HG03135 (cell line): ENCODE measurements around the gene CD59.
"Not testable (repeated sequence)": the region's sequence is repeated elsewhere in the genome, so short reads cannot be mapped to it uniquely, and the experiment has no call there.

Experiments
- ATAC-seq: cut with Tn5 transposase; IDR thresholded peaks from one replicate; pipeline ENCODE4 v1.9.1; 2021; ENCODE audit warnings: mild to moderate bottlenecking, moderate library complexity; ENCODE audit not compliant: unreplicated experiment

Gene CD59

DNA sequence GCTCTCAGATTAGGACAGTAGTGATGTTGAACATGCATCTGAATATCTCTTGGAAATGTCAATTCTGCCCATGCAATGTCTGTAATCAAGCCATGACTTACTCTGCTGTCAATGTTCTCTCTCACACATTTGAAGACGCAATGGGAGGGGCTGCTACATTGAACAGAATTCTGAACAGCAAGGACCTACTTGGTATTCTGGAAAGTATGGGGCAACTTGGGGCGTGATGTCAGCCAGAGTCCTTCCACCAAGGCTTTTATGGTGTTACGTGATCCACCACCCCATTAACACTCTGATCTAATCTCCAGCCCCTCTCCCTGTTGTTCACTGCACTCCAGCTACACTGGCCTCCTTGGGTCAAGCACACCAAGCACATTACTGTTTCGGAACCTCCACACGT lies 7.1 kb upstream of the CD59 start:
- no peak for ATAC-seq

DNA sequence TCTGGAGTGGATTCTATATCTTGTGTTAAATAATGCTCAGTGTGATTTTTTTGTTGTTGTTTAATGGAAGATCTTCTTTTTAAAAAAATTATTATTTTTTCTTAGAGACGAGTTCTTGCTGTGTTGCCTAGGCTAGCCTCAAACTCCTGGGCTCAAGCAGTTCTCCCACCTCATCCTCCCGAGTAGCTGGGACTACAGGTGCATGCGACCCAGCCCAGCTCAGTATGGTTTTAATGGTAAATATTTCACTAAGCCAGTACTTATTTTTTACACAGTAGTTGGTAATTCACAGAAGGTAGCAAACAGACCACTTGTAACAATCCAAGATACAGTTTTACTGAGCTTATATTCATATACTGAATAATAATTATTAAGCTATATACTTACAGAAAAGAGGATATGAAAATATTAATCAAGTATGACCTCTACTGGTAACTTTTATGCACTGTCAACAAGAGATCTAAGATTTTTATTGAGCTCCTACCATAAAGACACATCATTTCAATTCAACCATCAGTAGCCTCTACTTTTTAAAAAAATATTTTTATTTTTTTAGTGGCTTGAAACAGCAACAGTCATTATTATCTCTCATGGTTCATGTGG lies 6.1 kb upstream of the CD59 start:
- ATAC-seq: no peak

DNA sequence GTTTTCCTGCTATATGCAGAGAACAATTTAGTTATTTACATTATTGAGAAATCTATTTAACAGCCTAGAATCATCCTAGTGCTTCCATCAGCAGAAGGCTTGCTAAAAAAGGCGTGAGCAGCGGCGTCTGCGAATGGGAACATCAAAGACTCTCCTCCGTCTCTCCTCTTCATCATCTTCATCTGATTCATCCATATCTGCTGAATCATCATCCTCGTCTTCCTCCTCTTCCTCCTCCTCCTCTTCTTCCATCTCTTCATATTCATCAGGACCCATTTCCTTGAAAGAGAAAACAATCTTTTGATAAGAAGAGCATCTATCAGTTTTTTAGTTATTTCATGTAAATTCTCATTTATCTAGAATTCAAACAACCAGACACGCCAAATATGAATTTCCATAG lies 5.6 kb upstream of the CD59 start:
- no peak for ATAC-seq

DNA sequence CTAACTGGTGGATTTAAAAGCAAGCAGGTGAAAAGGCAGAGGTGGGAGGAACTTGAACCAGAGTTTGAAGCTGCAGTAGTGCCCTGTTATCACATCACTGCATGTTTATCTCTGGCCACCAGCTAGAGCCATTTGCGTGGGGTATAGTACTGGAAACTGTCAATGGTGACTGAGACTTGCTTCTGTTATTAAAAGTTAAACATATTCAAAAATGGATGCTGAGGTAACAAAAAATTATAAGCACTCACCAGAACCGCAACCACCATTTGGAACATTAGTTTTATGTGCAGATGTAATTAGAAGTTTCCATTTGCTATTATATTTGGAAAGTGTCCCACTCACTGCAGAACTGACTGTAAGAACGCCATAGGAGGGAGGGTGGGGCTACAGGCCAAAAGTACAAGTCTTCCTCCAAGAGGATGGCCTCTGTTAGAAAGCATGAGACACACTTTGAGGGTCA lies 1.2 kb upstream of the CD59 start:
- ATAC-seq: no peak

DNA sequence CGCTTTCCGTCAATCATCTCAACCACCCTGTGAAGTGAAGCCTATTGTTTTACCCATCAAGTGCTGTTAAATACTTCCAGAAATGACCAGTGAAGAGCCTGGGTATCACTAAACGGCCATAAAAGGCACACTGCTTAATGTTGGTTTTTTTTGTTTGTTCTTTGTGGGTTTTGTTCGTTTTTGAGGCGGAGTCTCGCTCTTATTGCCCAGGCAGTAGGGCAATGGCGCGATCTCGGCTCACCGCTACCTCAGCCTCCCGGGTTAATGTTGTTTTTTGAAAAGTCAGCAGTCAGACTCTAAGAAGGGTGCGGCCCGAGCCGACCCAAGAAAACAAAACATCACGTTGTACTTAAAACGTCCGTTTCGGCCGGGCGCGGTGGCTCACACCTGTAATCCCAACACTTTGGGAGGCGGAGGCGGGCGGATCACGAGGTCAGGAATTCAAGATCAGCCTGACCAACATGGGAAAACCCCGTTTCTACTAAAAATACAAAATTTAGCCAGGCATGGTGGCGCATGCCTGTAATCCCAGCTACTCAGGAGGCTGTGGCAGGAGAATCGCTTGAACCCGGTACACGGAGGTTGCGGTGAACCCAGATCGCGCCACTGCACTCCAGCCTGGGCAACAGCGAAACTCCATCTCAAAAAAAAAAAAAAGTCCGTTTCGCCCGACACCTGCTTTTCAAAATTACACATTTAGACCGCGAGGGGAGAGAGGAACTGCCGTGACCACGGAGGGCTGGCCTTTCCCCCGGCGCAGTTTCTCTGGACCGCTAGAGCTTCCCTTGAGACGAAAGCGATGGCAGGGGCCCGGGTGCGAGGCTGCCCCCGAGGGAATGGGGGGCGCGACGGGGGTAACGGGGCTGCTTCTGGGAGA lies 714 bp downstream of the CD59 start:
- ATAC-seq: peak; percentile 62

DNA sequence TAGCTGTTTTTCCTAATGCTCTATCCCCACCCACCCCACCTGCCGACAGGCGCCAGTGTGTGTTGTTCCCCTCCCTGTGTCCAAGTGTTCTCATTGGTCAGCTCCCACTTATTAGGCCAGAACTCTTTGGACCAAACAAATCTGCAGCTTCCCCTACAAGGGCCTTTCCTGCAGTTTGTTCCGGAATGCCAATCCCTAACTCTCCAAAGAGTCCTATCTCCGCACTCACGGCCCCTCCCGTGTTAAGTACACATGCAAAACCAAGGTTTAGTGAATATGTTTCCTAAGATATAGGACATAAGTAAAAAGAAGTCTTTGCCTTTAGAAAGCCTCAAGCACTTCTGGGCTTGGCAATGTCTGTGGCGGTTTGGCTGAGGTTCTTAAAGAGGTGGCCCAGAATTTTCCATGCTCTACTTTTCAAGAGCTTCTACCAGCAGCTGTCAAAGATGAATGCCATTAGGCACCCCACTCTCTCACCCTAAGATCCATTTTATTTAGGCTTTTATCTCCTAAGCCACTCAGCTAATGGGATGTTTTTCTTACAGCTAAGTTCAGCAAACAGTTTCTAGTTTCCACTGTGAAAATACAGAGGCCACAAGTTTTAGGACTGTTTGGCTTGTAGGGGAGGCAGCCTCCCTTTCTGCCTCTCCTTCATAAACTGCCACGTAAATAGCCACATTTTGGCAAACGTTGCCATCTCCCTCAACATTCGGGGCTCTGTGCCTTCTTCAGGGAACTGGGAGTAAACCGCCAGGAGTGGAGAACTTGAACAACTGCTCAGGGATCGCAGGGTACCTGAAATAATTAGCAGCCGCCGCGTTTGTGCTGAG lies 1.6 kb downstream of the CD59 start:
- ATAC-seq: no peak

DNA sequence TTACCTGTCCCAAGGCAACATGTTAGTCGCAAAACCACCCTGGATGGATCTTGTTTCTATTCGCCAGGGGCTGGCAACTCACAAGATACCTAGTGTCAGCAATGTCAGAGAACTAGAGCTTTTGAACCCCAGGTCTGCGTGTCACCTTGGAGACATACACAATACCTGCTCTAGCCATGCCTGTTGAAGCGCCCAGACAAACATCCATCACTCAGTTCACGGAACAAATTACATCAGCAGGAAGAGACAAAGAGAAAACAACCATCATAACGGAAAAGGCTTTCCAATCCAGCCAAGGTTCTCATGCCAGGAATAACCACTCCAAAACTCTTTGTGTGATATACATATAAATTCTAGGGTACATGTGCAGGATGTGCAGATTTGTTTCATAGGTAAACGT lies 2.2 kb downstream of the CD59 start:
- ATAC-seq: no peak

DNA sequence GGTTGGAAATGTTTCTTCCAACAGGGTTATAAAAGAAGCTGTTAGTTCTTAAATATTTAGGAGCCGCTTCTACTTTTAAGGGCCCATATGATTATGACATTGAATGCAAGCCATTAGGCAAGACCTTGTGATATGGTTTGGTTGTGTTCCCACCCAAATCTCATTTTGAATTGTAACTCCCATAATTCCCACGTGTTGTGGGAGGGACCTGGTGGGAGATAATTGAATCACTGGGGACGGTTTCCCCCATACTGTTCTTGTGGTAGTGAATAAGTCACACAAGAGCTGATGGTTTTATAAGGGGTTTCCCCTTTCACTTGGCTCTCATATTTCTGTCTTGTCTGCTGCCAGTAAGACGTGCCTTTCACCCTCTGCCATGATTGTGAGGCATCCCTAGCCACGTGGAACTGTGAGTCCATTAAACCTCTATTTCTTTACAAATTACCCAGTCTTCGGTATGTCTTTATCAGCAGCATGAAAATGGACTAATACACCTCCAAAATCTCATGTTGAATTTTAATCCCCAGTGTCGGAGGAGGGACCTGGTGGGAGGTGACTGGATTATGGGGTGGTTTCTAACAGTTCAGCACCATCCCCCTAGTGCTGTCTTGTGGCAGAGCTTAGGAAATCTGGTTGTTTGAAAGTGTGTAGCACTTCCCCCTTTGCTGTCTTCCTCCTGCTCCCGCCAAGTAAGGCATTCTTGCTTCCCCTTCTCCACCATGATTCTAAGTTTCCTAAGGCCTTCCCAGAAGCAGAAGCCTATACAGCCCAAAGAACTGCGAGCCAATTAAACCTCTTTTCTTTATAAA lies 4.3 kb downstream of the CD59 start:
- ATAC-seq: no peak

DNA sequence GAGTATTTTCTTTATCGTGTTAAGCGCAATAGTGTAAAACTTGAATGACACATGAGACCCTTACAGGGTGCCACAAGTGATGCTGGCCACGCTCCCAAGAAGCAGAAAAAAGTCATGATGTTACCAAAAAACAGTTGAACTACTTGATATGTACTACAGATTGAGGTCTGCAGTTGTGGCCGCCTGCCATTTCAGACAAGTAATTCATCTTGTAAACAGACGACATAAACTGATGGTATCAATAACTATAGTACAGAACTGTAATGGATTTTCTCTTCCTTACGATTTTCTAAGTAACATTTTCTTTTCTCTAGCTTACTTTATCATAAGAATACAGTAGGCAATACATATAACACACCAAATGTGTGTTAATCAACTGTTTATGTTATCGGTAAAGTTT lies 5.5 kb downstream of the CD59 start:
- no peak for ATAC-seq

DNA sequence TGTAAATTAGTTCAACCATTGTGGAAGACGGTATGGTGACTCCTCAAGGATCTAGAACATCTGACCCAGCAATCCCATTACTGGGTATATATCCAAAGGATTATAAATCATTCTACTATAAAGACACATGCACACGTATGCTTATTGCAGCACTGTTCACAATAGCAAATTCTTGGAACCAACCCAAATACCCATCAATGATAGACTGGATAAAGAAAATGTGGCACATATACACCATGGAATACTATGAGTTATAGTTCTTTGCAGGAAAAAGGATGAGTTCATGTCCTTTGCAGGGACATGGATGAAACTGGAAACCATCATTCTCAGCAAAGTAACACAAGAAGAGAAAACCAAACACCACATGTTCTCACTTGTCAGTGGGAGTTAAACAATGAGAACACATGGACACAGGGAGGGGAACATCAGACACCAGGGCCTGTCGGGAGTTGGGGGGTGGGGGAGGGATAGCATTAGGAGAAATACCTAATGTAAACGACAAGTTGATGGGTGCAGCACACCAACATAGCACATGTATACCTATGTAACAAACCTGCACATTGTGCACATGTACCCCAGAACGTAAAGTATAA lies 7.1 kb downstream of the CD59 start:
- not testable (repeated sequence) for ATAC-seq

DNA sequence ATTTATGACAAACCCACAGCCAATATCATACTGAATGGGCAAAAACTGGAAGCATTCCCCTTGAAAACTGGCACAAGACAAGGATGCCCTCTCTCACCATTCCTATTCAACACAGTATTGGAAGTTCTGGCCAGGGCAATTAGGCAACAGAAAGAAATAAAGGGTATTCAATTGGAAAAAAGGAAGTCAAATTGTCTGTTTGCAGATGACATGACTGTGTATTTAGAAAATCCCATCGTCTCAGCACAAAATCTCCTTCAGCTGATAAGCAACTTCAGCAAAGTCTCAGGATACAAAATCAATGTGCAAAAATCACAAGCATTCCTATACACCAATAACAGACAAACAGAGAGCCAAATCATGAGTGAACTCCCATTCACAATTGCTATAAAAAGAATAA lies 8.7 kb downstream of the CD59 start:
- not testable (repeated sequence) for ATAC-seq

DNA sequence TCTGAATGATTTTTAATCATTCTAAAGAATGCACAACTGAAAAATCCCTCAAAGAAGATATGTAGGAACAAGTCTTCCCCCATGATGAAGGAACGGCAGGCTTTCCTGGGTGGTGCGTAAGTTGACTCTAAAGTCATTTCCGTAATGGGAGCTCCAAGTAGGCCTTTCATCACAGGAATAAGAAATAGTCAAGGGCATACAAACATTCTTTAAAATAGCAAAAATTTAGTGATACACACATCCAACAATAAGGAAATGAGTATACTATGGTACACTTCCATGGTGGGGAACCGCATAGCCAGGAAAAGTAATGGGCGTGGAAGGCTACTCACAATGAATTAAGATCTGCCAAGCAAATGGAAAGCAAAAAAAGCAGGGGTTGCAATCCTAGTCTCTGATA lies 10.7 kb downstream of the CD59 start:
- ATAC-seq: no peak

DNA sequence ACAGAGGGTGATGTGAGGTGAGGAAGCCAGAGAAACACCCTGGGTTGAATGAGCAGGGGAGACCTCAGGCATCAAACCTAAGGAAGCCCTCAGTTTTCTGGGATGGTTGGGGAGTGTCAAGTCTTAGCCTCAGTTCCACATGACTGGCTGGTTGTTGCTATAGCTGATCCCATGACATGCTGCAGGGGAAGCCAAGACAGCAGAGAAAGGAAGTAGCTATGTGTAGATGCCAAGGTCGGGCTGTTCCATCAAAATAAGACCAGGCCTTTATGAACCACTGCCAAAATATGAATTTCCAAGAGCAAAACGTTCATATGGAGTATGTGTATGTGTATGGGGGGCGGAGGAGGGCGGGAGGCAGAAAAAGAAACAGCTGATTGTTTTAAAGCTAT lies 11.6 kb downstream of the CD59 start:
- no peak for ATAC-seq

DNA sequence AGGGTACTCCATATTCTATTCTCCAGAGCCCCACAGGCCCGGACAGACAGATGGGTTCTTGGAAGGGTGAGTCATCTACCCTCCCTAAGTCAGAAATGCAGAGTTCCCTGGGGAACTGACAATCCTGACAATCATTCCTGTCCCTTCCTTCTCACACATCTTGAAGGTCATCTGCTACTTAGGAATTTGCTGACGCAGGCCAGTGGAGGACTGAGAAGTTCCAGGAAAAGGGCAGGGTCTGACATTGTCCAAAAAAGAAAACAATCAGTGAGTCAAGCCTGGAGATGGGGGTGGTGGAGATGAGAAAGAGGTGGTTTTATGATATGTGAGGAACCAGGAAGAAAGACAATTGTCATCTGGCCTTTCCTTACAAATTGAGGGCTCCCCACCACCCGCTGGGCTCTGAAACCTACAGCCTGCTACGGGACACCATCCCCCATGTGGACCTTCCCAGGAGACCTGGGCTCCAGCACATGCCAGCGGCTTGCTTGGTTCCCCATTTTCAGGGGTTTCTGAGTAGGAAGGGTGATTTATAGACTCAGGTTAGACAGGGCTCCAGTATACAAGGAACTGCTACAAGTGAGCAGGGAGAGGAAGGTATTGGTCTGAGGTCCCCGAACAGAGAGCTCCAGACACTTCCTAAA lies 12.9 kb downstream of the CD59 start:
- ATAC-seq: no peak

DNA sequence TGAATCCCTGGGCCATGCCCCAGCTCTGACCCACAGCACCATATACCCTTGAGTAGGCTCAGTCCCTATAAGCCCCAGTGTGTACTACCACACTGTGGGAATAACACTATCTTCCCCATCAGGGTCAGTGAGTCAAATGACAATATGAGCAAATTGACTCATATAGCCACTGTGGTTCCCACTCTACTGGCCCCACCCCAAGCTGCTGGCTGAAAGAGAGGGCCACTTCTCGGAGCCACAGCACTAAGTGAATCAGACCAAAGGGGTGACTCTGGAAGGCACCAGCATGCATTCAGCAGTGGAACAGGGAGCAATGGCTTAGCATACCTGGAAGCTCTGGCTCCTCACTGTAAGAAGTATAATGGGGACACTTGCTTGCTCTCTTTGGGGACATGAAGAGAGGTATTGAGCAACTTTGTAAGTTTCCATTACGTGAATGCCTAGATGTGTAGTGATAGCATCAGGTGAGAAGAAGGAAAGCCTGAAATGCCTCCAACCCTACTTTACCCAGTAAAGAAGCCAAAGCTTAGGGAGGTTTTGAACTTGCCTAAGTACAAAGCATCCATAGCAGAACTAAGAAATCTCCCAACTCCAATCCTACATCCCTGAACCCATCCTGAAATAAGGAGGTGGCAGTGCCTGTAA lies 13.5 kb downstream of the CD59 start:
- ATAC-seq: peak; percentile 71

DNA sequence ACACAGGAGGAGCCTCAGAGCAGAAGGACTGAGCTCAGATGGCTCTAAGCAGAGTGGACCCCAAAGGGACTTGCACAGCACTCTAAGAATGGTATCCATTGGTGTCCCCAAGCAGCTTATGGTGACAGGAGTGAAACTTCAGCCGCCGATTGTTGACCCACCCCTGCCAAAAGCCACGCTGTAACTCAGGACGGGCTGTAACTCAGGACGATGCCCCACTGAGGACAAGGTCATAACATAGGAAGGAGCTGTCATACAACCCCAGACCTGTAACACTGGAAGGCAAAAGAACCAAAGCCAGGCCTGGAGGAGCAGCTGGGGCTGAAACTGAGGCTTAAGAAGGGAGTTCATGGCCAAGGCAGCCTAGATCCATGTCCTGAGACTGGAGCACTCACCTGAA lies 14.2 kb downstream of the CD59 start:
- ATAC-seq: no peak

DNA sequence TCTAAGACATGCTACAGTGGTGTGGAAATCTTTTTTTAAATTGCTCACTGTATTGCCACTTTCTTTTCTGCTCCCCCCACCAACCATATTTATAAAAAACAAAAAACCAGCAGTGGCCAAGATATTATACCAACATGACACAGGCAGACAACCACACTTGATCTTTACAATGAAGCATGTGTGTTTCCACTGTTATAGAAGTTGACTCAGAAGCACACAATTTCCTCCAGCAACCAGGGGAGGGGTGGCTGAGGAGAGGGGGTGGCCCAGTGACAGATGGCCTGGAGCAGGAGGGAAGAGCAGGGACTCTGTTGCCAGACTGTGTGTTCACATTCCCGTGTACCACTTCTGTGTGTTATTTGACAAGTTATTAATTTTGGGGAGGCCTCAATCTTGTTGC lies 14.8 kb downstream of the CD59 start:
- ATAC-seq: no peak

DNA sequence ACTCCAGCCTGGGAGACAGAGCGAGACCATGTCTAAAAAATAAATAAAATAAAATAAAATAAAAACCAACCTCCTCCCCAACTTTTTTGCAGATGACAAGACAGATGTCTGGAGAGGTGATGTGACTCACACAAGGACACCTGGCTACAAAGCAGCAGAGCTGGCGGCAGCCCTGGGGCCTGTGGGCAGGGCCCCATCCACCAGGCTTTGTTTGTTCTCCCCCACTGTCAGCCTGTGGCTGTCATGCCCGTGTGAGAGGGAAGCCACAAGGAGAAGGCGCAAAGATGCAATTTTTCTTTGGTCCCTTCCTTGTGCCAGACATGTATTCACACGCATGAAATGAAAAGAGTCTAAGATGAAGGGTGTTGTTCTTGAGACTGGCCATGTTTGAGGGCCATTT lies 16.6 kb downstream of the CD59 start:
- no peak for ATAC-seq

DNA sequence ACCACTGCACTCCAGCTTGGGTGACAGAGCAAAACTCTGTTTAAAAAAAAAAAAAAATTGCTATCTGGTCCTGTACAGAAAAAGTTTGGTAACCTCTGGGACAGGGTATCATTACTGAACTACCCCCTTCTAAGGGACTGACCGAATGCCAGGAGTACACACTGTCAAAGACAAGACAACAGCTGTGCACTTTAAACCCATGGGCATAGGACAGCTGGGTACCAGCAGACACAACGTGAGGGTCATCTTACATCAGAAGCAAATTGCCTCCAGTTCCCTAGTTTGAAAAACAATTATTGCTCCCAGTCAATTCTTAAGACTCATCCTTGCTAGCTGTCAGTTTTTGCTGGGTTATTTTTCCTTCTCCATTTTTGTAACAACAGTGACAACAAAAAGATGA lies 17.8 kb downstream of the CD59 start:
- no peak for ATAC-seq
